GM21367 (cell line): Measurements from ENCODE around the gene PATZ1.

Experiments
- ATAC-seq: cut with Tn5 transposase; IDR thresholded peaks from one replicate; pipeline ENCODE4 v1.9.1; 2021; ENCODE audit not compliant: unreplicated experiment

The PATZ1 gene

DNA sequence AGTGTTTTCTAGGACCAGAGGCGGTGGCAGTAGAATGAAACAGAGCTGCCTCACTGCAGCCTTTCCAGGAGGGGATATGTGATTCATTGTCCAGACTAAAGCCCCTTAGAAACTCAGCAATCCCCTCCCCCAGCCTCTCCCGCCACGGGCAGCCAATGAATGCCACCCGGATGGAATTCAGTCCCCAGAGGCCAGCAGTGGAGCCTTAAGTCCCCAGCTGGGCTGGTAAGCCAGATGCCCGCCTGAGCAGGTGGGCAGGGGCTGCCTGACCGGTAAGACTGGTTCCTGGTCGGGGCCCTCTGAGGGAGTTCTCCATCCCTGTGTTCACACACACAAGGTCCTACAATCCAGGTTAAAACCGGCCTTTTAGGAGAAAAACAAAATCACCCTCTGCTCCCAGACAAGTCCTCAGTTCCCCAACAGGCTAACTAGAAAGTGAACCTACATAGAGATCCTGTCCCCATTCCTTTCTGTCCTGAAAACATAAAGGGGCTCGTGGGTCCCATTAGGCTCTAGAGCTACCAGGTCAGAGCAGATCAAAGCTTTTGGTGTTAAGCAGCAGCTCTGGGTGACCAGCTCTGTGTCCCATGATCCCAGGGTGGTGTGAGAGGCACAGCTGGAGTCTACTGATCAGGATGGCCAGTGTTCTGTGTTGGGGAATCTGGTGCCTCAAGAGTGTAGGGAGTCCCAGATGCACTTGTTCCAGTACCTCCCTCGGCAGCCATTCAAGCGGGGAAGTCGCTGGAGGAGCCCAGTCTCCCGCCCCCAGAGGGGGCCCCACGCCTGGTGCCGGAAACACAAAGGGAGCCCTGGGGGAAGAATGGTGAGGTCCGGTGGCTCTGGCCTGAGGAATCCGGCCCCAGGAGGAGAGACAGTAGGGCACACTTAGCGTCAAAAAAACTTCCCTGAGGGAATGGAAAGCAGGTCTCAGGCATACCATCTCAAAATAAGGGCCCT, 2.6 kb downstream of the PATZ1 start:
- ATAC-seq: no peak

GRCh38 chr22:31342389-31343140, 3.6 kb downstream of the PATZ1 start:
- no peak for ATAC-seq

DNA sequence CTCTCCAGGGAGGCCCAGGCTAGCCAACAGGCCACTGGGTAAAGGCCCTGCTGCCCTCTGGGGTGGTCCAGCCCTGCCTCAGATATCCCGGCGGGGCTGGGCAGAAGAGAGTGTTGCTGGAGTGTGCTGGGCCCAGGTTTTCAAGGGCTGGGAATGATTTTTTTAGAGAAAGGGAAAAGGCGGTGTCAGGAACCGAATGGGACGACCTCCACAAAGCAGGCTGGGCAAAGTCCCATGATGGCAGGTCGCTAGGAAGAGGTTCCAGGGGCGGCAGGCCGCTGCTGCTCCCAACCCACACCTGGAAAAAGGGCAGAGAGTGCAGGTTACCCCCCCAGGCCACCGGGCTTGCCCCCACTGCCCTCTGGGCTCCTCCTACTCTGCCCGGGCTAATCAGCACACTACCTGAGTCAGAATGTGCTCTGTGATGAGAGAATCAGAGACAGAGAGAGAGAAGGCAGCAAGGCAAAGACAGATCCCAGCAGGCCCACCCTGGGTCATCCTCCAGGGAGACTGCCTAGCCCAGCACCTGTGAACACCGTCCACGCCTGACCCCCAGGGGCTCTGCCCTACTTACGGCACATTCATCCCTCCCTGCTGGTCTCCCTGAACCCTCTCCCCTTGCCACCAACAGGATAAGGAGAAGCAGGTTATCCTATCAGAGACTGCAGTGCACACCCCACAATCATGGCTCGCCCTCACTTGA, 4.6 kb downstream of the PATZ1 start:
- no peak for ATAC-seq

GRCh38 chr22:31340765-31341247, 5.3 kb downstream of the PATZ1 start:
- ATAC-seq: no peak

DNA sequence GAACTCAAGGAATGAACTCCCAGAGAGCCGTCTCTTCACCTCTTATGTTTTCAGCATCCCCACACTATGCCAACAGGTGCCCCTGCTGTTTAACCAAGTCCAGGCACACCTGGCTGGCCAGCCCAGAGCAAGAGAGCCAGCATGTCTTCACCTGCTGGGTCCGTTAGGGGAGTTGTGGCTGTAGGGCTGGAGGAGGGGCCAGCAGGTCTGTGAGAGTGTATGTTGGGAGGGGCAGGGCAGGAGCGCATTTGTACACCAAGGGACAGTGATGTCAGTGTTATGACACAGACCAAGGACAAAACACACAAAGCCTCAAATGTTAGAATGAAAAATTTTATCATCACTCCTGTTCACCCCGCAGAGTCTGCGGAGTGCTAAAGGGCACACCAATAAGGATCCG, 5.8 kb downstream of the PATZ1 start:
- no peak for ATAC-seq

DNA sequence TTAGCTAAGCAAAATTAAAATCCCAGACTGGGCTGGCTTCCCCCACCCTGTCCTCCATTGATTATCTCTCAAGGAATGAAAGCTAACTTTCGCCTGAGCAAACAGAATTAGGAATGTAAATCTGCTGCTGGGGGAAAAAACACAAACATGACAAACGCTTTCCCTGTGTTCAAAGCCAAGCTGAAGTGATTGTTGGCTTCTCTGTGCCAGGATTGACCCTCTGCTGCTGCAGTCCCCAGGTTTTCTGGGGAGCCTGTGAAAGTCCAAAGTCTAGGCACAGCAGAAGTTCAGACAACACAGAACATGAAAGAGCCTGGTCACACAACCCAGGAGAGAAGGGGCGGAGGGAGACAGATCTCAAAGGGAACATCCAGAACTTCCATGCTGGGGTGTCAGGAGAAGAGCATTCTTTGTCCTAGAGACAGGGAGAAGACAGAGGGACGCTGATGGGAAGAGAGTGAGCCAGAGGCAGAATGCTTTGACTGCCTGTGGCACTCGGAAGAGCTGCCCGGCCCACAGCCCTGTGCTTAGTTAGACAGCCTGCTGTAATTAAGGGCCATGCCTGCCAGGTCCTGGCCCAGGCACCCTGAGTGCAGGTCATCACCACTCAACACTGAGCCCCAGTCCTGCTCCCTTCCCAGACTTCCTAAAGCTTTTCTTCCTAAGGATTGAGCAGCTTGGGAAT, 6.9 kb downstream of the PATZ1 start:
- no peak for ATAC-seq

DNA sequence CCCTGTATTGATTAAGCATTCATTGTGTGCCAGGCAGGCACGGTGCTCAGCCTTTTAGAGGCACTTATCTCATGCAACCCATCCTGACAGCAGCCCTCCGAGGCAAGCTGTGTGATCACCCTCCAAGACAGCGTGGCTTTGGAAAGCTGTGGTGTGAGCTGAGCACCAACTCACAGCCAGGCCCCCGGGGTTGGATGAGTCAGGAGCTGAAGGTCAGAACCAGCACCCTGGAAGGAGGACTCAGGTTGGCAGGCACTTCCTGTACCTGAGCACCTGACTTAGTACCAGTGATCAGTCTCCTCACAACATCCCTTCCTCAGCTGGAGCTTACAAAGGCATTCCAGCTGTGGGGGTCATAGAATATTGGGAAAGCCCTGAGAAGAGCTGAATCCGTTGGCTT, 9.0 kb downstream of the PATZ1 start:
- no peak for ATAC-seq

DNA sequence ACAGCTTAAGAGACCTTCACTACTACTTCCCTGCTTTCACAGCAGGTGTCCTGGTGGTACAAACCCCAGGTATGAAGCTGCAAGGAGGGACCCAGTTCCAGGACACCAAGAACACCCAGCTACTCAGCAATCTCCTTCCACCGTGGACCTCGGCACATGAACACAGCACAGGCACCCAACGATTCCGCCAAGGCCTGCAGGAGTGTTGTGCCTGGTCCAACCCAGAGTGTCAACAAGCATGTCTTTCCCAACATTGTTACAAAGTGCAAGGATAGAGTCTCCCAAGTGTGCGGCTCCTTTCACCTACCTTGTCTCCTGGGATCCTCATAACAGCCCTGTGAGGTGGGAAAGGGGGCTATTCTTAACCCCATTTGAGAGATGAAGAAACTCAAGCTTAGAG, 11.8 kb downstream of the PATZ1 start:
- no peak for ATAC-seq

- ATAC-seq: no peak
Observed at GRCh38 chr22:31333641-31334040, 12.5 kb downstream of the PATZ1 start.

GRCh38 chr22:31332886-31333285, 13.3 kb downstream of the PATZ1 start:
- ATAC-seq: no peak

DNA sequence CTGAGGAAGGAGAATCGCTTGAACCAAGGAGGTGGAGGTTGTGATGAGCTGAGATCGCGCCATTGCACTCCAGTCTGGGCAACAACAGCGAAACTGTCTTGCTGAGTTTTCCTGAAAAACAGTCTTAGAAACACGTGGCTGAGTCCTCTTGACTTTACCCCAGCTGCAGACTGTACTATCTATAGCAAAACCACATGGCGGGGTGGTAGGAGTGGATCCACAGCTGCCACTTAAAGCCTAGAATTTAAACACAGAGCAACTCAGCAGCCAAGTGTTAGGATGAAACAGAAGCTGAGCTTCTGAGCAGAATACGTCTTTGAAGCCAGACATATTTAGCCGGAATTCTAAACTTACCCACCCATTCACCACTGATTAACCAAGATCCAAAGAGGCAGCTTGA, 14.1 kb downstream of the PATZ1 start:
- no peak for ATAC-seq

GRCh38 chr22:31329453-31330215, 16.5 kb downstream of the PATZ1 start:
- ATAC-seq: no peak

DNA sequence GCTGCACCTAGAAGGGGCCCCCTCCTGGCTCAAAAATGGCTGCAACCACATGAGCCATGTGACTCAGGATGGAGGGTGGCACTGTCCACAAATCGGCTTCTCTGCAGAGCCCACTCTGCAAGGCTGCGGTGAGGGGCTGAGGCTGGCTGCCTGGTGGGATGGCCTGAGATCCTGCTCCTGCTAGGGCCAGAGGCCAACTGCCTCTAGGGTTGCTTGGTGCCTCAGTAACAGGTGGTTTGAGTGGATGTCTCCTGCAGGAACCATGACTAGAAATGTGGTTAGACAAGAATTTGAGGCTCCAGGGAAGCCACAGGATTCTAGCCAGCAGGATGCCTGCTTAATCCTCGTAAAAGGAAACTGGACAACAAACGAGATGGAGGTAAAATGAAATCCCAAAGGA, 17.1 kb downstream of the PATZ1 start:
- ATAC-seq: no peak

DNA sequence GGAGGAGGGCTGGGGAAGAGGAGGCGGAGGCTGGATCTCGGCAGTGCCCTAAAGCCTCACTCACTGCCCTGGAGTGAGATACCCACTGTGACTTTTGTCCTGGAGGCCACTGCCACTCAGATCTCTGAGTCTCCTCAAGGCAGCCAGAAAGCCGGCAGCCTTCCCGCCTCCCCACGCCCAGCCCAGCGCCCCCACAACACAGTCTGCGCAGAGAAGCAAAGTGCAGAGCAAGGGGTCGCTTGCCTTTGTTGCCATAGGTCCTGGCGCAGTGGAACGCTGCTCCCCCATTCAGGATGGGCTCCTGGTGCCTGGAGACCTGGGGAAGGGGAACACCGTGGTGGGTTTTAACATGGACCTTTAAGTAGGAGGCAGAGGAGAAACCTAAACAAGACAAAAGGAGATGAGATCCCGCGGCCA, 17.6 kb downstream of the PATZ1 start:
- ATAC-seq: no peak

DNA sequence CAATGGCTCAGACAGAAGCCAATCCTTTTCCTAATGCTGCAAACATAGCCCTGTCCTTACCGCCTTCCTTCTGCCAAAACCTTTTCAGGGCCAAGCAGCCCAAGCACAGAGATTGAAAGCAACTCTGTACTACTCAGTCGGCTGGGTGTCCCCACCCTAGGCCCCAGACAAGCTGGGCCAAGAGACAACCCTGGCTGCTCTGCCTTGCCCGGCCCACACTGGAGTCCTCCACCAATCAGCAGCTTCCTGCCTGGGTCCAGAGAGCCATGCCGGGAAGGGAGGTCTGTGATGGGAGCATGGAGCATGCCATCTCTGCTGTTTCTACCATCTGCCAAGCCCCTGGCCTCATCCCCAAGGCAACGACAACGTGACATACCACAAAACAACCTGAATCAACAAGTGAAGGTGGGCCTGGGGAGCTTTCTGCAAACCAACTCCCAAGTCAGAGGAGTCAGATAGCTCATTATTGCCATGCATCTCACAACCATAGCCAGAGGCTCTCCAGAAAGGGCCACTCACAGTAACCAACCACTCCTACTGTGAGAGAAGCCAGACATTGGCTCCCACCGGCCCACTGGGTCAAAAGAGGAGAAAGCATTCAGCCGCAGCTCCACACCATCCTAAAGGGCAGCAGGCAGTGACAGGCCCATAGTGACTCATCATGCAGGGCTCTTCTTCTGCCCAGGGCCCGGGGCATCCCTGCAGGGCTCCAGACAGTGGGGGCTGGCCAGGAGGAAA, 18.2 kb downstream of the PATZ1 start:
- no peak for ATAC-seq

DNA sequence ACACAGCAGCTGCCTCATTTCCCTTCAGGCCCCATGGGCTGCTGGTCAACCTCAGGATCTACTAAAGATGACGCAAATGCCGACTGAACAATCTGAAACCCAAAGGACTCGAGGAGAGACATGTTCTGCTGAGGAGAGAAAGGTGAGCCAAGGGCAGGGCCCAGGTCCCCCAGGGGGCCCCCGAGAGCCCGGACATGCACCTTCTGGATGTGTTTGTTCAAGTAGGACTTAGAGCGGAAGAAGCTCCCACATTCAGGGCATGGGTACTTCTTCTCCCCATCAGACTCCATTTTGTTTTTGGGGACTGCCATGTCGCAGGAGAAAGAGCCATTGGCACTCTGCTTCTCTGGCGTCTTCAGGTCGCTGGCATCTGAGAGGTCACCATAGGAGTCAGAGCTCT, 19.3 kb downstream of the PATZ1 start:
- ATAC-seq: no peak

DNA sequence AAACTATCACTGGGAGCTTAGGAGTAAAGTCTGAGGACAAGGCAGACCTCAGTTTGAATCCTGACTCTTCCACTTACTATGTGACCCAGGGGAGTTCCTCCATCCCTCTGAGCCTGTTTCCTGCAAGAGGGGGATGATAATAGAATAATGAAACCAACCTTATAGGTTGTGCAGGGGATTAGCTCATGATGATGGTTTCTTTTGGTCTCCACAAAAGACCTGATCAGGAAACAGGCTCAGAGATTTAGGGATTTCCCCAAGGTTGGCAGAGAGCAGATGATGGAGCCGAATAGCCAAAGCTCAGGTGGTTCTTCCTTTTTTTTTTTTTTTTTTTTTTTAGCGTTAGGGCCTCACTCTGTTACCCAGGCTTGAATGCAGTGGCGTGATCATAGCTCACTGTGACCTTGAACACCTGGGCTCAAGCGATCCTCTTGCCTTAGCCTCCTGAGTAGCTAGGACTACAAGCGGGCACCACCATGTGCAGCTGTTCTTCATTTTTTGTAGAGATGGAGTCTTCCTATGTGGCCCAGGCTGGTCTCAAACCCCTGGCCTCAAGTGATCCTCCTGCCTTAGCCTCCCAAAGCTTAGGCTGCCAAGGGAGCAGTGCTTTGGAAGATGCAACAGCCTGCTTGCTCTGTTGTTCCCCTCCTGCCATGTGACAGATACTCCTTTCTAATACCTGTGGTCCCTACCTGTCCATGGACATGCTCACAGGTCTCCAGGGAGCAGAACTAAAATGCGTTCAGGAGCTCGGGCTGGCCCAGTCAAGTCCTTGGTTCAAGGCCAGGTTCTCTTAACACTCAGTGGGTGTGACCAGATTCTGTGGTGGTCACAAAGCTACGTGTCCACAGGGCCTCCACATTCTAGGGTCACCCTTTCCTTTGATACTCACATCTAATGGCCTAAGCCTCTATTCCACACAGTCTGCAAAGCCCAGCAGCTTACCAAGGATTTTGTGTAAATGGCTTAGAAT, 22.3 kb downstream of the PATZ1 start:
- ATAC-seq: no peak

GRCh38 chr22:31321421-31321820, 24.7 kb downstream of the PATZ1 start:
- no peak for ATAC-seq
